Jurkat, Clone E6-1 (cell line): ENCODE results near the gene KIF12.

Experiments
- DNase-seq: peaks from one replicate; pipeline ENCODE4 v3.0.0-alpha.2; 2011; ENCODE audit warnings: low read depth, low spot score
- H3K4me3 ChIP-seq: 2 replicates; pipeline ENCODE4 v1.5.1; 2011; ENCODE audit warnings: mild to moderate bottlenecking, low read length, control low read depth, moderate library complexity

Gene KIF12

GRCh38 chr9:114076237-114077161 is 22.6 kb downstream of the KIF12 start:
- no peak overlapping the region for H3K4me3 ChIP-seq
- DNase-seq: no peak

- H3K4me3 ChIP-seq: no peak overlapping the region
Measured at GRCh38 chr9:114075602-114076001, 23.5 kb downstream of the KIF12 start.

GRCh38 chr9:114072184-114073140 is 26.6 kb downstream of the KIF12 start:
- no peak for DNase-seq
- no peak overlapping the region for H3K4me3 ChIP-seq

More at GRCh38 chr9:114075602-114076001, 23.5 kb downstream of the KIF12 start:
- no peak for DNase-seq

- DNase-seq: no peak
- H3K4me3 ChIP-seq: no peak overlapping the region
Measured at GRCh38 chr9:114071197-114071795, 27.8 kb downstream of the KIF12 start.

- H3K4me3 ChIP-seq: no peak overlapping the region
- DNase-seq: no peak
Measured at GRCh38 chr9:114070188-114071103, 28.6 kb downstream of the KIF12 start.

- no peak overlapping the region for H3K4me3 ChIP-seq
- no peak for DNase-seq
Measured at GRCh38 chr9:114069476-114070187, 29.5 kb downstream of the KIF12 start.

GRCh38 chr9:114065304-114065703 is 33.8 kb downstream of the KIF12 start:
- no peak for DNase-seq
- H3K4me3 ChIP-seq: no peak overlapping the region

- no peak for DNase-seq
- H3K4me3 ChIP-seq: no peak overlapping the region
Measured at GRCh38 chr9:114061830-114062474, 37.1 kb downstream of the KIF12 start.

GRCh38 chr9:114061292-114061691 is 37.8 kb downstream of the KIF12 start:
- H3K4me3 ChIP-seq: no peak overlapping the region
- DNase-seq: no peak

GRCh38 chr9:114060711-114061110 is 38.4 kb downstream of the KIF12 start:
- DNase-seq: no peak
- H3K4me3 ChIP-seq: no peak overlapping the region

GRCh38 chr9:114060070-114060469 is 39.0 kb downstream of the KIF12 start:
- DNase-seq: no peak
- H3K4me3 ChIP-seq: no peak overlapping the region

GRCh38 chr9:114059047-114059803 is 39.9 kb downstream of the KIF12 start:
- no peak overlapping the region for H3K4me3 ChIP-seq
- no peak for DNase-seq

- H3K4me3 ChIP-seq: no peak overlapping the region
- DNase-seq: no peak
Measured at GRCh38 chr9:114058688-114059046, 40.4 kb downstream of the KIF12 start.

GRCh38 chr9:114057161-114057885 is 41.8 kb downstream of the KIF12 start:
- no peak for DNase-seq

GRCh38 chr9:114056527-114056926 is 42.6 kb downstream of the KIF12 start:
- no peak overlapping the region for H3K4me3 ChIP-seq
- DNase-seq: no peak

More at GRCh38 chr9:114057161-114057885, 41.8 kb downstream of the KIF12 start:
- no peak overlapping the region for H3K4me3 ChIP-seq

GRCh38 chr9:114055894-114056293 is 43.2 kb downstream of the KIF12 start:
- no peak for DNase-seq
- no peak overlapping the region for H3K4me3 ChIP-seq
